Activated naive CD4-positive, alpha-beta T cell (primary cell): ENCODE measurements around the gene NUP188.
"Not testable (repeated sequence)": the region's sequence is repeated elsewhere in the genome, so short reads cannot be mapped to it uniquely, and the experiment has no call there.

Experiments used
- DNase-seq, 4 experiments: peaks; one replicate each; lab custom pipeline; 2025; lab: John Stamatoyannopoulos, UW

The NUP188 gene

GRCh38 chr9:129028192-129028966 lies 80.9 kb downstream of the NUP188 start, which contains the start of gene SH3GLB2:
Gene SH3GLB2, minus strand, starts transcription at chr9:129028331. Its CDS starts 177 bp downstream, at chr9:129028154.
- DNase-seq: peak; percentile 92 to 96 (median 93)

GRCh38 chr9:129030191-129030590 lies 82.7 kb downstream of the NUP188 start:
- DNase-seq: no peak

- DNase-seq: no peak
These were observed 84.0 kb downstream of the NUP188 start for GRCh38 chr9:129031514-129031913.

- DNase-seq: no peak
These were observed 85.2 kb downstream of the NUP188 start for GRCh38 chr9:129032541-129033159.

GRCh38 chr9:129033216-129033615 lies 85.7 kb downstream of the NUP188 start:
- DNase-seq: no peak

- not testable (repeated sequence) for DNase-seq
These were observed 88.3 kb downstream of the NUP188 start for GRCh38 chr9:129035838-129036237.

- DNase-seq: peak; percentile 78 to 87 (median 84)
These were observed 88.9 kb downstream of the NUP188 start, which contains the start of gene MIGA2 for GRCh38 chr9:129036241-129036922. Gene MIGA2, plus strand, starts transcription at chr9:129036626. Its CDS starts 3,969 bp downstream, at chr9:129040595.

GRCh38 chr9:129036923-129037766 lies 89.6 kb downstream of the NUP188 start:
- DNase-seq: no peak

- no peak for DNase-seq
These were observed 90.2 kb downstream of the NUP188 start for GRCh38 chr9:129037767-129038098.

- no peak for DNase-seq
These were observed 90.8 kb downstream of the NUP188 start for GRCh38 chr9:129038109-129038852.

- no peak for DNase-seq
These were observed 92.7 kb downstream of the NUP188 start for GRCh38 chr9:129040113-129040643.

- DNase-seq: no peak
These were observed 94.5 kb downstream of the NUP188 start for GRCh38 chr9:129042016-129042415.

- no peak for DNase-seq
These were observed 105.1 kb downstream of the NUP188 start for GRCh38 chr9:129052592-129052991.

GRCh38 chr9:129053020-129053419 lies 105.5 kb downstream of the NUP188 start:
- no peak for DNase-seq

GRCh38 chr9:129054163-129054851 lies 106.8 kb downstream of the NUP188 start:
- no peak for DNase-seq
